Ishikawa (cell line): ENCODE measurements around the gene BTBD16.

Source experiments
- CEBPB ChIP-seq: IDR thresholded peaks from 2 replicates; pipeline ENCODE4 v1.6.1; 2012
- CREB1 ChIP-seq: IDR thresholded peaks from 2 replicates; pipeline ENCODE4 v1.6.1; 2012; ENCODE audit warnings: low read depth
- EGR1 ChIP-seq: IDR thresholded peaks from 2 replicates; pipeline ENCODE4 v1.6.1; 2012
- EP300 ChIP-seq: IDR thresholded peaks from 2 replicates; pipeline ENCODE4 v1.6.1; 2012; ENCODE audit warnings: borderline replicate concordance
- FOXM1 ChIP-seq: IDR thresholded peaks from 2 replicates; pipeline ENCODE4 v1.6.1; 2012; ENCODE audit warnings: low read depth, borderline replicate concordance
- NFIC ChIP-seq: IDR thresholded peaks from 2 replicates; pipeline ENCODE4 v1.6.1; 2012
- RAD21 ChIP-seq: IDR thresholded peaks from 2 replicates; pipeline ENCODE4 v1.6.1; 2012; ENCODE audit warnings: low read depth
- REST ChIP-seq: IDR thresholded peaks from 2 replicates; pipeline ENCODE4 v1.6.1; 2012; ENCODE audit warnings: low read depth, mild to moderate bottlenecking
- TAF1 ChIP-seq: IDR thresholded peaks from 2 replicates; pipeline ENCODE4 v1.6.1; 2012; ENCODE audit warnings: low read depth, mild to moderate bottlenecking
- TCF12 ChIP-seq: IDR thresholded peaks from 2 replicates; pipeline ENCODE4 v1.6.1; 2012; ENCODE audit warnings: low read depth
- TEAD4 ChIP-seq: IDR thresholded peaks from 2 replicates; pipeline ENCODE4 v1.6.1; 2012
- USF1 ChIP-seq: IDR thresholded peaks from 2 replicates; pipeline ENCODE4 v1.6.1; 2012
- YY1 ChIP-seq: IDR thresholded peaks from 2 replicates; pipeline ENCODE4 v1.6.1; 2012; ENCODE audit warnings: low read depth
- ZBTB7A ChIP-seq: IDR thresholded peaks from 2 replicates; pipeline ENCODE4 v1.6.1; 2012; ENCODE audit warnings: low read depth
- TF ChIP-seq, protein P1 (sequence below): IDR thresholded peaks from 2 replicates; pipeline ENCODE4 v1.6.1; 2012

Gene BTBD16

GRCh38 chr10:122375679-122376160 is 104.6 kb downstream of the BTBD16 start:
- TF ChIP-seq RAD21 = no peak
- TF ChIP-seq EGR1 = no peak
- no peak for TF ChIP-seq NFIC
- TF ChIP-seq CREB1 = no peak
- no peak for TF ChIP-seq USF1
- TF ChIP-seq EP300 = no peak
- TF ChIP-seq, protein P1, sequence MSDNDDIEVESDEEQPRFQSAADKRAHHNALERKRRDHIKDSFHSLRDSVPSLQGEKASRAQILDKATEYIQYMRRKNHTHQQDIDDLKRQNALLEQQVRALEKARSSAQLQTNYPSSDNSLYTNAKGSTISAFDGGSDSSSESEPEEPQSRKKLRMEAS = no peak
- no peak for TF ChIP-seq TAF1
- TF ChIP-seq YY1 = no peak
- no peak for TF ChIP-seq TEAD4
- TF ChIP-seq TCF12 = no peak
- TF ChIP-seq FOXM1 = no peak
- TF ChIP-seq REST = no peak

- TF ChIP-seq, protein P1 = no peak
- TF ChIP-seq EP300 (no peak), YY1 (no peak), CREB1 (no peak), FOXM1 (no peak), NFIC (no peak), USF1 (no peak), CEBPB (no peak), REST (no peak), ZBTB7A (no peak), TCF12 (no peak), RAD21 (no peak), TAF1 (no peak), EGR1 (no peak), TEAD4 (no peak)
Measured at GRCh38 chr10:122376364-122376961, 105.4 kb downstream of the BTBD16 start.

- TF ChIP-seq RAD21 (no peak), FOXM1 (no peak), CREB1 (no peak), CEBPB (no peak), ZBTB7A (no peak), TAF1 (no peak), EGR1 (no peak), USF1 (no peak), TEAD4 (no peak), TCF12 (no peak), REST (no peak), NFIC (no peak), EP300 (no peak), YY1 (no peak)
- TF ChIP-seq, protein P1 = no peak
Measured at GRCh38 chr10:122379041-122379440, 107.9 kb downstream of the BTBD16 start.

GRCh38 chr10:122379537-122379936 is 108.4 kb downstream of the BTBD16 start:
- TF ChIP-seq RAD21 = no peak
- TF ChIP-seq REST = no peak
- TF ChIP-seq YY1 = no peak
- TF ChIP-seq FOXM1 = no peak
- no peak for TF ChIP-seq CEBPB
- TF ChIP-seq TAF1 = no peak
- TF ChIP-seq CREB1 = no peak
- no peak for TF ChIP-seq EP300
- no peak for TF ChIP-seq USF1
- TF ChIP-seq, protein P1 = no peak
- TF ChIP-seq ZBTB7A = no peak
- TF ChIP-seq EGR1 = no peak
- TF ChIP-seq NFIC = no peak
- no peak for TF ChIP-seq TEAD4
- TF ChIP-seq TCF12 = no peak
